NCI-H2196 treated with DMSO at 0.1 percent for 48 hours (cell line): ENCODE results near the gene CD81.

Source experiments
- DNase-seq: peaks from one replicate; lab custom pipeline; 2025; ENCODE audit not compliant: unreplicated experiment; lab: John Stamatoyannopoulos, UW

Gene CD81

DNA sequence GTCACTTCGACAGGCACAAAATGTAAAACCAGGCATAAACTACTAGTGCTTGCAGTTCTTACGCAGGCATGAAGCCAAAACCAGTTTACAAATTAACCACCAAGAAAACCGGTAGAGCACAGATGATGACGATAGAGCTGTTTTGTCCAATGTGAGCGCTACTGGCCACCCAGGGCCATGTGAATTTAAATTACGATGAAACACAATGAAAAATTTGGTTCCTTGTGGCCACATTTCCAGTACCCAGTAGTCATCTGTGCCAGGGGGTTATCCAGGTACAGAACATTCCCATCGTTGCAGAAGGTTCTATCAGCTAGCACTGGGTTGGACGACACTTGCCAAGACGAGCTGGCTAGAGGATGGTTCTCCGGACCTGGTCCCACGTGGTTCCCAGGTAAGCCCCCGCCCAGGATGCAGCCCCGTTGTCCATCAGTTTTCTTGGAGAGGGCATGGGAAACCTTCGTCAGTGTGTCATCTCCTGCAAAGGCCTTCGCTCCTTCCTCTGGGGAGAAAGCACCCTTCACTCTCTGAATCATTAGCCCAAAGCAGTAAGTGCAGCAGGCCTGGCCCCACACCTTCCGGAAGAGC, 1.1 kb upstream of the CD81 start:
- no peak for DNase-seq

DNA sequence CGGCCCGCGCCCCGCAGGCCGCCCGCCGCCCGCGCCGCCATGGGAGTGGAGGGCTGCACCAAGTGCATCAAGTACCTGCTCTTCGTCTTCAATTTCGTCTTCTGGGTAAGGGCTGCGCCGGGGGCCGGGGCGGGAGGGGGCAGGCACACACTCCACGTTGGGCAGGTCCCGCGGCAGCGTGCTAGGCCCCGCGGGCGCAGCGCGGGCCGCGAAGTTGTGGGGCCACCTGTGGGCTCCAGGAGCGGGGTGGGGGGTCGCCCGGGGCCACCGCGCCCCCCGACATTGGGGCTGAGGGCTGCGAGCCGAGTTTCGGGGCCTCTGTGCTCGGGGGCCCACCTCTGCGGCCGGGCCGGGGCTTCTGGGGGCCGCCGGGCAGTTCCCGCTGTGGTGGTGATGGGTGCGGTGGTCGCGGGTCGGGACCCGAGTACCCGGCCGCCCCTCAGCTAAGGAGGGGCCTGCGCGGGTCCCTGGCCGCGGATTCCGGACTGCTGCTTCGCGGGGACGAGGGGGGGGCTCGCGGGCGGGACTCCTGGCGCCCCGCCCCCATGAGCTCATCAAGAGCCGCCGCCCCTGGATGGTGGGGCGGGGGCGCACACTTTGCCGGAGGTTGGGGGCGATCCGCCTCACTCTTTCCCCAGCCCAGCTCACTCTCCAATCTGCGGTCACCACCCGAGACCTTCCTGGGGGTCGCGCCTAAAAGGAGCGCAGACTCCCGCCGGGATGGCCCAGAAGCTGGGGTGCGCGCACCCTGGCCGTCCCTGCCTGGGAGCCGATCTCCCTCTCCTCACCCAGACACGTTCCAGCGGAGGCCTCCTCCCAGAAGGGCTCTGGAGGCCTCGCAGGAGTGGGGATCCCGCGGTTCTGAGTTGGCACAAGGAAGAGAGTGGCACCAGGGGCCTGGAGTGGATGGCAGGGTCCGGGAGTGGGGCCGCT, 667 bp downstream of the CD81 start:
- DNase-seq = no peak

- DNase-seq = no peak
Observed at GRCh38 chr11:2378527-2379210, 1.6 kb downstream of the CD81 start.

DNA sequence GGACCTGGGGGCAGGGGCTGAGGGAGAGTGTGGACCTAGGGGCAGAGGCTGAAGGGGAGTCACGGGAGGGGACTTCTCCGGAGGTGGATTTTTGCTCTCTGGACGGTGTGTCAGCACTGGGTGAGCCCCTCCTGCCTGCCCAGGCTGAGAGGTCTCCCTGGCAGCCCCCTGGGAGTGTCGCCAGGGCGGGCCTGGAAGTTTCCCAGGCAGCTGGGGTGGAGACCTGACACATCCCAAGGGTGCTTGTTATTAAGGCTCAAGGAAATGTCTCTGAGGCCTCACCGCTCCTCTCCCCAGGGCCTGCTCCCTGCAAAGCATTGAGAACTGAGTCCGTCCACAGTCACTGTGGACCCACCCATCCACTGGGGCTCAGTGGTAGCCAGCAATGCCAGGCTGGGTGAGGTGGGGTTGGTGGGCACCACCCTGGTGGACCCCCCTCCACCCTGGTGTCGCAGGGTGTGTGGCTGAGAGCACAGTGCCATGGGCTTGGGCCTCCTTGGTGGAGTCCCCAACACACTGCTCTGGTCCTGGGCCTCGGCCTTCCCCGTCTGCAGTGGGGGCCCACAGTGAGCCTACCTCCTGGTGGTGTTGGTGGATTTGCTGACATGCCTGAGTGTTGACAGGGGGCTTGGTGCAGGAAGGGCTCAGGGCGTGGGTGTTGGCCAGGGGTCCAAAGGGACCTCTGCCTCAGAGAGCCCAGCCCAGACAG, 2.5 kb downstream of the CD81 start:
- DNase-seq = no peak

DNA sequence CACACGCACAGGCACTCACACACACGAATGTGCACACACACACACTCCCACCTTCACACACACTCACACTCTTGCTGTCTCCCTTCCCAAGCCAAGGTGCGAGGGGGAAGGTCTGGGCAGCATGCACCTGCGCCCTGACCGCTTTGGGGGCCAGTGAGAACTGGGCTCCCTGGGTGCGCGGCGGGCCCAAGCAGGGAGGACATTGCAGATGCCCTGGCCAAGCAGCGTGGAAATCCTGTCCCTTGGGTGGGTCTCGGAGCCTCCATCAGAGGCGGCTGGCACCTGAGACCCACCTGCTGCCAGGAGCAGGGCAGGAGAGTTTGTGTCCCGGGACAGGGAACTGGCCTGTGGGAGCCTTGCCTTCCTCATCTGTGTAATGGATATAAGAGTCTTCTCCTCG, 3.3 kb downstream of the CD81 start:
- DNase-seq = no peak

GRCh38 chr11:2380807-2381350, 3.8 kb downstream of the CD81 start:
- no peak for DNase-seq

DNA sequence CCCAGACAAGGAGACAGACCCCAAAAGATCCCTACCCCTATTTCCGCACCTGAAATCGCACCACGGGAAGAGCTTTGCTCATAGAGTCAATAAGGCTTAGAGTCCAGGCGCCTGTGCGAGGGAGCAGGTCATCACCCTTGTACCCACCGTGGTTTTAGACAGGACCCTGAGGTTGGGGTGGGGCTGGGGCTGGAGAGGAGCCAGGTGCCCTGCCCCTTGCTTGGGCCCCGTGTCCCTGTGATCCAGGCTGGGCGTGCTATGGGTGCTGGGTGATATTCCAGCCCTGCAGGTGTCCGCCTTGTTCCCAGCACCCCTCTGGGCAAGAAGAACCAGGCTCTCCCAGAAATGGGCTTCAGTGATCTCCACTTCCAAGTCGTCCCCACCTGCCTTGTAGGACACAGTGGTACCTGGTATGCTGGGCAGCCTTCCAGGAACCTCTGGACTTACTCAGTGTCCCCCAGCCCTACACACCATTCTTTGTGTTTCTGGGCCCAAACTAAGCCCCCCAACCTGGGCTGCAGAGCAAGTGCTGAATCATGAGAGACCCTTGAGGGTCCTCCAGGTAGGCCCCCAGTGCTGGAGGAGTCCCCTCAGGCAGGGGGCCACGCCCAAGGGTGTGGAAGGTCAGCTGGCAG, 4.5 kb downstream of the CD81 start:
- no peak for DNase-seq

GRCh38 chr11:2382129-2382517, 5.0 kb downstream of the CD81 start:
- DNase-seq = no peak

DNA sequence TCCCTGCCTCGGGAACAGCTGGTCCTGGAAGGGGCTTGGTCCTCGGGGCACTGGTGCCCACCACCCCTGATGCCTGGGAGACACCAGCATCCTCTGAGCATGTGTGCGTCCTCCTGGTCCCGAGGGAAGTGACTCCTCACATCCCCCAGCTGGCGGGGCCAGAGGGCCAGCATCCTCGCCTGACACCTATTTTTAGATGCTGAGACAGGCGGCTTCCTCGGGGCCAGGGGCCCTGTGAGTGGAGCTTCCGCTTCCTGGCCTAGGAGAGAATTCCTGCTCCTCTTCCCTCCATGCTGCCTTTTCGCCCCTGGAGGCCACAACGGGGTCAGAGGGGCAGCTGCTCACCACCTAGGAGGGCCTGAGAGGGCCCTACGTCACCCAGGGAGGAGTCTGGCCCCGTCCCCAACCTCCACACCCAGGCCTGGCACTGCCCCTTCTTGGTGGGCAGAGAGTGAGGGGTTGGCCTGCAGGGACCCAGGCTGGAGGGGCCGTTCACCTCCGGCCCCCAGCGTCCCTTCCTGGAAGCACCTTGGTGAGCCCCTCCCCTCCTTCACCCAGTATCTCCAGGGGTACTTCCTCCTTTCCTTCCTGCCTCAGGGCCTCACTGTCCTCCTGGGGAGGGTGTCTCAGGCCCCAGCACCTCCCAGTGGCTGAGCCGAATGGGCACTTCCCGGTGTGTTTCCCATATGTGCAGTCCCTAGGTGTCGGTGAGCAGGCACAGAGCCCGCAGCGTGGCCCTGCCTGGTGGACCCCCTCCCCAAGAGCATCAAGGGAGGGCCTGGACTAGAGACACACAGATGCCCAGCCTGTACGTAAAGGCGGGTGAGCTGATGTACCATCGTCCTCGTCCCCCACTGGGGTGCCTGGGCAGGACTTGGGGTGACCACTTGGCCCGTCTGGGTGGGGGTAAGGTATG, 6.1 kb downstream of the CD81 start:
- no peak for DNase-seq

- no peak for DNase-seq
Observed at GRCh38 chr11:2383852-2384804, 7.0 kb downstream of the CD81 start.

- DNase-seq = no peak
Observed at GRCh38 chr11:2385156-2386151, 8.3 kb downstream of the CD81 start.

DNA sequence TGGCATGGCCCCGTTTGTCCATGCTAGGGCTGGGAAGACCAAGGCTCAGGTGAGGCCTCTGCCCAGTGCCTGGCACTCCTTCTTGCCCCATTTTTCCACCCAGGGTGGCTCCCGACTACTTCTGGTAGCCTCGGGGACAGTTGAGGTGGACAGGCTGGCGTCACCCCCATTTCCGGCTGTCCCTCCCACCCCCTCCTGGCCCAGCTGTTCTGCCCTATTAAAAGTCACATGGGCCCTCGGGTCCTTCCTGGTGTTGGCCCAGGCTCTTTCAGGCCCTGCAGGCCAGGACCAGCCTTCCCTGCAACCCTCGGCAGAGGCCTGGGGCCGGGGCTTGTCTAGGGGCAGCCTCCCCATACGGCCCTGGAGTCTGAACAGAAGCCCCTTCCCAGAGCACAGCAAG, 9.5 kb downstream of the CD81 start:
- DNase-seq = no peak

DNA sequence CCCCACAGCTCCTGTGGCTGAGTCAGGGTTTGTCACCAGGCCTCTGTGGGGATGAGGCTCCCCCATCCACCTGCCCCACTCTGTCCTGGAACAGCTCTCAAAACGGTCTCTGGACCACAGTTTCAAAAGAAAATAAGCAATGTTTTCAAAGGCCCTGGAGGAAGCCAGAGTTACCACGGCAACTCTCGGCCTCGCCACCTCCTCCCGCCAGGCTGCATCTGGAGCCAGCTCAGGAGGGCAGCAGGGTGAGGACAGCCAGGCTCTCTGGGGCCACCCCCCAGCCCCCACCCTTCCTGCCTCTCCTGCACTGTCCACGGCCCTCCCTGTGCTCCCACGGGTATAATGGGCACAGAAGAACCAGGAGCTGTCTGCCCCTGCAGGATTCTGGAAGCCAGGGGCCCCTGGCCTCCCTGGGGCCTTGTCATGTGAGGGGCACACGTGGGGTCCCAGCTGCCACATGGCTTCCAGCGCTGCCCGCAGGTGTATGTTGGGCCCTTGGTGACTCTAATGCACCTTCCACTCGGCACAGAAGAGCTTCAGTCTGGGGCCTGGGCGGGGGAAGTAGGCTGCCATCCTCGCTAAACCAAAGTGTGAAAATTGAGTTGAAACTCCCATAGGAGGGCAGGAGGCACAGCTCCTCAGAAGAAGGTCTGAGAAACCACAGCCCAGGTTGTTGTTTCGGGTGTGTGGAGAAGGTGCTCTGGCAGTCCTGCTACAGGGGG, 10.3 kb downstream of the CD81 start:
- DNase-seq = no peak

DNA sequence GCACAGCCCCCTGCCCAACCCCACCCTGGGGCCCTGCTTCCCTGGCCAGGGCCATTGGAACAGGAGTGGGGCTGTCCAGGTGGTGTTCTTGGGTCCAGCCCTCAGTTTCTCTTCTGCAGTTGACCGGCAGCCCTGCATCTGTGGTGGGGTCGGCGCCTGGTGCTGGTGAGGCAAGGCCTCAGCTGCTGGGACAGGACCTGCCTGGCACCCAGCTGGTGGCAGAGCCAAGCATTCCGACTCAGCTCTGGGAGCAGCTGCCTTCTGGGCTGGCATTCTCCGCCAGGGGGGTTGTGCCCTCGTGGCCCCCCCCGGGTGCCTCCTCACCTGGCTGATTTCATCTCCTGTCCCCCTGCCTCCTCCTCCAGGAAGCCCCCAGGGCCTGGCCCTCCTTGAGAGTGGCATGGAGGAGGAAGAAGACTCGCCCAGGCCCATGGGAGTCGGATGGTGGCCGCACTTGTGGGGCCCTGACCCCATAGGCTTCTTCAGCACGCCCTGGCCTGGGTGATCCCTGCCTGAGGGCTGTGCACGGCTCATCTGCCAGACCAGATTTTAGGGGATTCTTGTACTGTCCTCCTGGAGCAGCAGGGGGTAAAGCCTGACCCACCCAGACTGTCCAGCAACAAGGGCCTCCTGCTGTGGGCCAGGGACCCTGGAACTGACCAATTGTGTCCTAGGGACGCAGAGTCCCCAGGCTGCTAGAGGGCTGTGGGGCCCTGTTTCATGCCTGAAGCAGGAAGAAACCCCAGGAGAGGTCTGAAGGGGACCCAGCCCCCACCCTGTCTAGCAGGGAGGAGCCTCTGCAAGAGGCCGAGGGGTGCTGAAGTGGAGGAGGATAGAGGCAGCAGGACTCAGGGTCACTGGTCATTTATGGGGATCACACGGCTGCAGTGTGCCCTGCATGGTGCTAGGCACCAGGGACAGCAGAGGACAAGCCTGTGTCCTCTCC, 11.6 kb downstream of the CD81 start:
- DNase-seq = no peak

DNA sequence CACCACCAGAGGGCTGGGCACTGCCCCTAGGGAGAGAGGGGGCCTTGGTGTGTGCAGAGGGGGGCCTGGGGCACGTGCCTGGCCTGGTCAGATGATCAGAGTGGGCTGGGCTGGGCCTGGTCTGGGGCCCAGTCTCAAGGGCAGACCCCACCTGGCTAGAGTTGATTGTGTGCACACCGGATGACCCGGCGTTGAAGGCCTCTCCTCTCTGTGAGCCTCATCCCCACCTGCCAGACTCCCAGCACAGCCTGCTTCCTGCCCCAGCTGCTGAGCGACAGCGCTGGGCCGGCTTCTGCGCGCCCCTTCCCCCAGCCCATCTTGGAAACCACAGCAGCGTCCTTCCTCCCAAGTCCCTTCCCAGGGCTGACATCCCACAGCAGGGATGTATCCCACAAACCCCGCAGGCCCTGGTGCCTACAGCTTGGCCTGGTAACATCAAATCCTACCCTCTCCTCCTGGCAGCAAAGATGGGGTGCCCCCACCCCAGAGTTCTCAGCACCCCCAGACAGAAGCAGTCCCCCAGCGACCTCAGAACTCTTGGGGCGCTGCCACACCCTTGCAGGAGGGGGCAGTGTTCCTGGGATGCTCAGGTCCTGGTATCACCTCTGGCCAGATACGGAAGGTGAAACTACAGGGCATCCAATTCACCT, 12.4 kb downstream of the CD81 start:
- no peak for DNase-seq
